Measurements from ENCODE around the gene GSTM2.

Gene GSTM2

GRCh38 chr1:109655615-109656519 is 12.0 kb upstream of the GSTM2 start, which contains the start of gene GSTM4:
GSTM4 (plus strand) TSS chr1:109656099; CDS start chr1:109656390, 291 bp downstream.
- no peak within 1 kb of the TSS for H3K4me3 ChIP-seq (ENCODE audit: low read depth, low read length)
- no peaks in the 10 kb centered on the region for H3K4me1 ChIP-seq (ENCODE audit: control insufficient read depth, insufficient read depth, low read length)
- ChIA-PET POLR2A (no interaction called here), CTCF (interaction anchor here (1.0 kb wide), 1 partner anchor 14 kb away, joined by 5 read pairs; no protein-coding TSS in a partner anchor)
- H3K27ac ChIP-seq (ENCODE audit: extremely low read depth, low read depth, low read length): no peak within 1 kb of the TSS
- H3K36me3 ChIP-seq (ENCODE audit: control insufficient read depth in 2 of 2, insufficient read depth in 1 of 2, low read length in 2 of 2): no peaks in the 10 kb centered on the region
- no peak for TF ChIP-seq ZNF169 (tag by site-specific recombination; IDR thresholded peaks at IDR 0.05)
- no peak for TF ChIP-seq REPIN1 (tag by site-specific recombination; IDR thresholded peaks at IDR 0.05; ENCODE audit: low read depth)
- no peak for TF ChIP-seq ZNF473 (tag by site-specific recombination; IDR thresholded peaks at IDR 0.05)
- TF ChIP-seq GLI2 (tag by site-specific recombination; IDR thresholded peaks at IDR 0.05; ENCODE audit: borderline replicate concordance, low read depth): no peak
- TF ChIP-seq ZNF155 (tag by site-specific recombination; IDR thresholded peaks at IDR 0.05): no peak
- TF ChIP-seq ZNF660 (tag by site-specific recombination; IDR thresholded peaks at IDR 0.05): no peak
- H3K9me3 ChIP-seq (ENCODE audit: control insufficient read depth, insufficient read depth, low read depth, low read length): no peaks in the 10 kb centered on the region

GRCh38 chr1:109657395-109657794 is 10.5 kb upstream of the GSTM2 start:
- H3K36me3 ChIP-seq (ENCODE audit: control insufficient read depth in 2 of 2, insufficient read depth in 1 of 2, low read length in 2 of 2): no peaks in the 10 kb centered on the region
- no peaks in the 10 kb centered on the region for H3K4me1 ChIP-seq (ENCODE audit: control insufficient read depth, insufficient read depth, low read length)
- no peaks in the 10 kb centered on the region for H3K9me3 ChIP-seq (ENCODE audit: control insufficient read depth, insufficient read depth, low read depth, low read length)
- POLR2A ChIA-PET: no interaction called here
- TF ChIP-seq ZNF596 (tag by site-specific recombination; IDR thresholded peaks at IDR 0.05) (no peak), ZNF701 (tag by site-specific recombination; IDR thresholded peaks at IDR 0.05) (no peak), PRDM6 (tag by site-specific recombination; IDR thresholded peaks at IDR 0.05) (no peak), ZNF776 (tag by site-specific recombination; IDR thresholded peaks at IDR 0.05; ENCODE audit: borderline replicate concordance) (no peak), PRDM4 (tag by site-specific recombination; IDR thresholded peaks at IDR 0.05) (no peak), REPIN1 (tag by site-specific recombination; IDR thresholded peaks at IDR 0.05; ENCODE audit: low read depth) (no peak), ZNF19 (tag by site-specific recombination; IDR thresholded peaks at IDR 0.05; ENCODE audit: low read depth) (no peak), ZNF558 (tag by site-specific recombination; IDR thresholded peaks at IDR 0.05) (no peak), ZNF266 (tag by site-specific recombination; IDR thresholded peaks at IDR 0.05; ENCODE audit: low read depth) (no peak), ZNF280D (tag by site-specific recombination; IDR thresholded peaks at IDR 0.05) (no peak), ZNF302 (tag by site-specific recombination; IDR thresholded peaks at IDR 0.05; ENCODE audit: low read depth) (no peak), ZBTB17 (tag by site-specific recombination; IDR thresholded peaks at IDR 0.05) (no peak), HOXC10 (CRISPR knock-in tag; IDR thresholded peaks at IDR 0.05) (no peak), IKZF3 (tag by site-specific recombination; IDR thresholded peaks at IDR 0.05) (no peak), ZNF132 (tag by site-specific recombination; IDR thresholded peaks at IDR 0.05; ENCODE audit: borderline replicate concordance) (no peak), ZNF169 (tag by site-specific recombination; IDR thresholded peaks at IDR 0.05) (no peak), ZNF2 (tag by site-specific recombination; IDR thresholded peaks at IDR 0.05) (no peak), ZNF747 (tag by site-specific recombination; IDR thresholded peaks at IDR 0.05) (no peak), ZNF639 (tag by site-specific recombination; IDR thresholded peaks at IDR 0.05) (no peak)
- no peak overlapping the region for H3K27ac ChIP-seq (ENCODE audit: extremely low read depth, low read depth, low read length)
- no peak overlapping the region for H3K4me3 ChIP-seq (ENCODE audit: low read depth, low read length)
- CTCF ChIA-PET: interaction anchor here (0.6 to 5.8 kb wide), 5 partner anchors 9 to 118 kb away, joined by 3 to 27 read pairs (median 4); no protein-coding TSS in a partner anchor

Measured in HEK293 (cell line).